ENCODE data around the gene ZNF544.

The ZNF544 gene

DNA sequence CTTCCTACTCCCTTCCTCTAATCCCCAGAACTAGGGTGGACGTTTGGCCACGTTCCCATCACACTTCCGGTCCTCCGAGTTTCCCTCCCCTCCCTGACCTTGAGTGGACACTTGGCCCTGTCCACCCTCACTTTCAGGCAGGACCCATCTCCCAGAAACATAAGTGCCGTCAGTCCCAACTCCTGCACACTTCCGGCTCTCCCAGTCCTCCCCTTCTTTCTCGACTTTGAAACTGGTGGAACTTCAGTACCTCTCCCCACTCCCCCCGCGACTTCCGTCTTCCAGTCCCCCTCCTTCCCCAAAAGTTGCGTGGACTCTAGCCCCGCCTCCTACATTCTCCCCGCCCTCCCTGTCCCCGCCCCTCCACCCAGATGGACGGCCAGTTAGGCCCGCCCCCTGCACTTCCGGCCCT, 46.1 kb upstream of the ZNF544 start (continued):
- no peak for TF ChIP-seq ZNF747 (tag by site-specific recombination; IDR thresholded peaks at IDR 0.05)
- TF ChIP-seq ZNF514 (tag by site-specific recombination; IDR thresholded peaks at IDR 0.05): no peak
- TF ChIP-seq, protein P1, sequence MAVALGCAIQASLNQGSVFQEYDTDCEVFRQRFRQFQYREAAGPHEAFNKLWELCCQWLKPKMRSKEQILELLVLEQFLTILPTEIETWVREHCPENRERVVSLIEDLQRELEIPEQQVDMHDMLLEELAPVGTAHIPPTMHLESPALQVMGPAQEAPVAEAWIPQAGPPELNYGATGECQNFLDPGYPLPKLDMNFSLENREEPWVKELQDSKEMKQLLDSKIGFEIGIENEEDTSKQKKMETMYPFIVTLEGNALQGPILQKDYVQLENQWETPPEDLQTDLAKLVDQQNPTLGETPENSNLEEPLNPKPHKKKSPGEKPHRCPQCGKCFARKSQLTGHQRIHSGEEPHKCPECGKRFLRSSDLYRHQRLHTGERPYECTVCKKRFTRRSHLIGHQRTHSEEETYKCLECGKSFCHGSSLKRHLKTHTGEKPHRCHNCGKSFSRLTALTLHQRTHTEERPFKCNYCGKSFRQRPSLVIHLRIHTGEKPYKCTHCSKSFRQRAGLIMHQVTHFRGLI (tag by site-specific recombination; IDR thresholded peaks at IDR 0.05): no peak
- no peak for TF ChIP-seq ZNF112 (tag by site-specific recombination; IDR thresholded peaks at IDR 0.05)
- TF ChIP-seq ZNF571 (tag by site-specific recombination; IDR thresholded peaks at IDR 0.05): no peak
- TF ChIP-seq HOXD13 (CRISPR knock-in tag; IDR thresholded peaks at IDR 0.05; ENCODE audit: borderline replicate concordance): peak; percentile 74
- no peak for TF ChIP-seq SALL2 (tag by site-specific recombination; IDR thresholded peaks at IDR 0.05; ENCODE audit: borderline replicate concordance)
- peak; percentile 77 for TF ChIP-seq ZBTB10 (tag by site-specific recombination; IDR thresholded peaks at IDR 0.05)
- no peak for TF ChIP-seq ZBTB49 (tag by site-specific recombination; IDR thresholded peaks at IDR 0.05; ENCODE audit: low read depth)
- TF ChIP-seq, protein P2, sequence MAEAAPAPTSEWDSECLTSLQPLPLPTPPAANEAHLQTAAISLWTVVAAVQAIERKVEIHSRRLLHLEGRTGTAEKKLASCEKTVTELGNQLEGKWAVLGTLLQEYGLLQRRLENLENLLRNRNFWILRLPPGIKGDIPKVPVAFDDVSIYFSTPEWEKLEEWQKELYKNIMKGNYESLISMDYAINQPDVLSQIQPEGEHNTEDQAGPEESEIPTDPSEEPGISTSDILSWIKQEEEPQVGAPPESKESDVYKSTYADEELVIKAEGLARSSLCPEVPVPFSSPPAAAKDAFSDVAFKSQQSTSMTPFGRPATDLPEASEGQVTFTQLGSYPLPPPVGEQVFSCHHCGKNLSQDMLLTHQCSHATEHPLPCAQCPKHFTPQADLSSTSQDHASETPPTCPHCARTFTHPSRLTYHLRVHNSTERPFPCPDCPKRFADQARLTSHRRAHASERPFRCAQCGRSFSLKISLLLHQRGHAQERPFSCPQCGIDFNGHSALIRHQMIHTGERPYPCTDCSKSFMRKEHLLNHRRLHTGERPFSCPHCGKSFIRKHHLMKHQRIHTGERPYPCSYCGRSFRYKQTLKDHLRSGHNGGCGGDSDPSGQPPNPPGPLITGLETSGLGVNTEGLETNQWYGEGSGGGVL (tag by site-specific recombination; IDR thresholded peaks at IDR 0.05): peak; percentile 93
- TF ChIP-seq GLI4 (tag by site-specific recombination; IDR thresholded peaks at IDR 0.05): peak; percentile 55; the same call in 1 of the 2 replicates
- no peak for TF ChIP-seq ZNF350 (tag by site-specific recombination; IDR thresholded peaks at IDR 0.05)
- no peak for TF ChIP-seq ZNF175 (tag by site-specific recombination; IDR thresholded peaks at IDR 0.05)
- TF ChIP-seq GLIS1 (tag by site-specific recombination; IDR thresholded peaks at IDR 0.05): no peak
- 0 out of 2 replicates have a peak, but pooled peaks have one; percentile 23 for TF ChIP-seq ZNF792 (tag by site-specific recombination; IDR thresholded peaks at IDR 0.05)
- no peak for TF ChIP-seq SCRT1 (tag by site-specific recombination; IDR thresholded peaks at IDR 0.05; ENCODE audit: borderline replicate concordance)
- no peak for TF ChIP-seq ZNF121 (tag by site-specific recombination; IDR thresholded peaks at IDR 0.05)
- TF ChIP-seq ZNF391 (tag by site-specific recombination; IDR thresholded peaks at IDR 0.05; ENCODE audit: borderline replicate concordance, low read depth): no peak
- no peak for TF ChIP-seq KLF1 (tag by site-specific recombination; IDR thresholded peaks at IDR 0.05)
- TF ChIP-seq ZNF140 (tag by site-specific recombination; IDR thresholded peaks at IDR 0.05): no peak
- no peak for TF ChIP-seq ZNF274 (IDR thresholded peaks at IDR 0.05; ENCODE audit: low read length)
- TF ChIP-seq ZNF274 (tag by site-specific recombination; IDR thresholded peaks at IDR 0.05; ENCODE audit: borderline replicate concordance): no peak
- no peak for TF ChIP-seq ZBTB17 (tag by site-specific recombination; IDR thresholded peaks at IDR 0.05)
- no peak for TF ChIP-seq TRIM28 (IDR thresholded peaks at IDR 0.05; ENCODE audit: borderline replicate concordance, low read length)
- TF ChIP-seq MZF1 (tag by site-specific recombination; IDR thresholded peaks at IDR 0.05; ENCODE audit: borderline replicate concordance): no peak; the same call in 1 of the 2 replicates
- TF ChIP-seq ZBTB20 (tag by site-specific recombination; IDR thresholded peaks at IDR 0.05): no peak
- 0 out of 2 replicates have a peak, but pooled peaks have one; percentile 13 for TF ChIP-seq BCL11A (tag by site-specific recombination; IDR thresholded peaks at IDR 0.05; ENCODE audit: low read depth)
- TF ChIP-seq HOXA7 (CRISPR knock-in tag; IDR thresholded peaks at IDR 0.05; ENCODE audit: borderline replicate concordance): no peak
- no peak for TF ChIP-seq ZNF596 (tag by site-specific recombination; IDR thresholded peaks at IDR 0.05)
- no peak for TF ChIP-seq SETDB1 (IDR thresholded peaks at IDR 0.05; ENCODE audit: insufficient read length, low read length)
- TF ChIP-seq ZNF629 (tag by site-specific recombination; IDR thresholded peaks at IDR 0.05): no peak
- no peak for TF ChIP-seq BCL6B (tag by site-specific recombination; IDR thresholded peaks at IDR 0.05)
- TF ChIP-seq HOXC10 (CRISPR knock-in tag; IDR thresholded peaks at IDR 0.05): 0 out of 2 replicates have a peak, but pooled peaks have one; percentile 12

All from HEK293 (cell line).